ENCODE data around the gene RTL9. TPM values are rescaled to one million over a fixed set of nuclear protein-coding genes. Genes with fewer than 3 reads are reported as not detected.

The RTL9 gene
- total RNA-seq, 1 donor from 2014 or later: not detected

GRCh38 chrX:110407910-110408545, 49.4 kb downstream of the RTL9 start:
- H3K4me3 Mint-ChIP-seq: no peak overlapping the region
- no peak for TF ChIP-seq CTCF (IDR thresholded peaks at IDR 0.05)
- ChIA-PET CTCF (interaction anchor here (0.8 to 11.2 kb wide), 7 partner anchors 68 to 261 kb away, joined by 3 to 213 read pairs (median 5); no protein-coding TSS in a partner anchor), POLR2A (no interaction called here)
- H3K27me3 Mint-ChIP-seq: no peaks in the 10 kb centered on the region
- peaks cover 1% of the 10 kb centered on the region for H3K4me1 Mint-ChIP-seq
- H3K9me3 Mint-ChIP-seq: no peaks in the 10 kb centered on the region
- intact Hi-C loops (cut with micrococcal nuclease): loop anchor here (1.0 to 5.0 kb wide), 3 partner anchors 91 to 252 kb away; partner anchors contain the start of gene AMMECR1
- ATAC-seq (ENCODE audit: low read depth): peak; percentile 42
- DNase-seq: no peak
- no peaks in the 10 kb centered on the region for H3K36me3 Mint-ChIP-seq (ENCODE audit: low read depth)
- H3K27ac Mint-ChIP-seq: no peak overlapping the region

Other genes starting within 250 kb of the RTL9 start
- 9.0 and 10.8 TPM in 2 replicates for gene AMMECR1, start 40.8 kb upstream of the RTL9 start, total RNA-seq

Data from activated B cell treated with CpG ODN at 0.5 μM for 24 hours (primary cell).